ENCODE results near the gene GPSM1.
"Not testable (repeated sequence)": the region's sequence is repeated elsewhere in the genome, so short reads cannot be mapped to it uniquely, and the experiment has no call there.

Gene GPSM1

DNA sequence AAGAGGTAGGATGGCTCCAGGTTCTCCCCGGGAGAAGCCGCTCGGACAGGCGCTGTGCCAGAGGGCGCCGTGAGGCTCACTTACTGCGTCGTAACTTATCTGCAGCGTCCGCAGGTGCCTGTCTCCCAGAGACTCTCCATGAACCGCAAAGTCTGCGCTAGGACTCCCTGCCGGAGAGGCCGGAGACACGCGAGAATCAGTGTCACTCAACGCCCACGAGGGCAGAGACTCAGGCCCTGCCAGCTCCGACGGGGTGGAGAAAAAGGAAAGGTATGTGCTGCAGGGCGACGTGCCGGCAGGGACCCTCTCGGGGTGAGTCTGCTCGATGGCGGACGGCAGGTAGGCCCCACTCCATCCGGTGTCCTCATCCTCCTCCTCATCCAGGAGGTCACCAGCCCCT, 79.7 kb downstream of the GPSM1 start:
- not testable (repeated sequence) for H3K27me3 ChIP-seq (ENCODE audit: insufficient read depth, low read length); H3K9ac ChIP-seq (ENCODE audit: low read depth, low read length); H3K27ac ChIP-seq (ENCODE audit: low read depth, low read length); H3K9me3 ChIP-seq (ENCODE audit: insufficient read depth, low read depth, low read length); H3K4me3 ChIP-seq (ENCODE audit: low read length); H3K4me1 ChIP-seq (ENCODE audit: insufficient read depth, low read length)
- peaks cover 64% of the 10 kb centered on the region for H3K36me3 ChIP-seq (ENCODE audit: insufficient read depth, low read length)
- WGBS, result 97% methylated on average over 28 of the region's 28 CpGs

DNA sequence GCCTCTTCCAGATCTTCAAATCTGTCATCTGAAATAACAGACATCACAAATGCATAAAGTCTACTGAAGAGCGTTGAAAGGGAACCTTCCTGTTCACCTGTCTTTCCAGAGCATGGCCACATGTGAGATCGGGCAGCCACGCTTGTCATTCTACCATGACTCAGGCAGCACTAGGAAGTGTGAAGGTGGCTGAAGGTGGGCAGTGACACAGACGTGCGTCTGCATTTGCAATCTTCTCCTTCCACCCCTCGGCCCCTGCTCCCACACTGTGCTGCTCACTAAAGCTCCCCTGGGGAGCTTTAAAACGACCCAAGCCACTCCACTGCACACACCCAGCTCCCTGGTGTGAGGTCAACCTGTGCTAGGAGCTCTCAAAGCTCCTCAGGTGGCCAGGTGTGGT, 80.6 kb downstream of the GPSM1 start:
- H3K36me3 ChIP-seq (ENCODE audit: insufficient read depth, low read length), result peaks cover 66% of the 10 kb centered on the region
- no peak overlapping the region for H3K4me3 ChIP-seq (ENCODE audit: low read length)
- H3K9me3 ChIP-seq (ENCODE audit: insufficient read depth, low read depth, low read length), result no peaks in the 10 kb centered on the region
- H3K9ac ChIP-seq (ENCODE audit: low read depth, low read length), result no peak overlapping the region
- H3K27ac ChIP-seq (ENCODE audit: low read depth, low read length), result 0 out of 2 replicates have a peak overlapping the region, but pooled peaks have one; percentile 25
- 91% methylated on average over 7 of the region's 7 CpGs for WGBS
- peaks cover 6% of the 10 kb centered on the region for H3K4me1 ChIP-seq (ENCODE audit: insufficient read depth, low read length)
- H3K27me3 ChIP-seq (ENCODE audit: insufficient read depth, low read length), result no peaks in the 10 kb centered on the region

All from HUES64 (cell line).